SK-N-SH (cell line): ENCODE results near the gene TOX4. TPM values are rescaled to one million over a fixed set of nuclear protein-coding genes. Genes with fewer than 3 reads are reported as not detected.

ENCODE experiments used
- CTCF ChIA-PET: fragments of 300-600, 350-600 bp; formaldehyde crosslinking; extraction: SDS; loops from one replicate; lab custom pipeline; 2021; lab: Yijun Ruan, JAX
- POLR2A ChIA-PET: fragments of 350-600 bp; sonication (Branson Sonifier 250); formaldehyde crosslinking; extraction: SDS; loops from one replicate; lab custom pipeline; 2020; ENCODE audit warnings: antibody characterized with exemption, inconsistent platforms; lab: Yijun Ruan, JAX
- DNase-seq: peaks from one replicate; pipeline ENCODE4 v3.0.0; 2012
- H2AFZ ChIP-seq: fragments of 200-600 bp; sonication (generic); 2 replicates; pipeline ENCODE4 v1.8.1; 2016; ENCODE audit warnings: antibody characterized with exemption, mild to moderate bottlenecking, low read depth
- H3F3A ChIP-seq: fragments of 200-600 bp; sonication (generic); replicated peaks from 2 replicates; pipeline ENCODE3; 2016; ENCODE audit warnings: antibody characterized with exemption, mild to moderate bottlenecking; ENCODE audit not compliant: insufficient read depth
- H3K27ac ChIP-seq, 2 experiments: fragments of 200-500 bp in 1 of 2; fragments of 200-600 bp in 1 of 2; sonication (Bioruptor generic) in 1 of 2; sonication (generic), shearing (Covaris generic) in 1 of 2; 2 replicates each; pipeline versions ENCODE4 v1.5.1 to v1.6.1; 2014 to 2016; ENCODE audit warnings: low read depth in 2 of 2, inconsistent platforms in 1 of 2, low read length in 1 of 2, mild to moderate bottlenecking in 1 of 2, mixed read lengths in 1 of 2
- H3K27me3 ChIP-seq: fragments of 200-600 bp; sonication (generic), shearing (Covaris generic); 2 replicates; pipeline ENCODE4 v1.6.1; 2016; ENCODE audit warnings: mixed run types; ENCODE audit not compliant: insufficient read depth
- H3K36me3 ChIP-seq, 2 experiments: fragments of 200-500 bp in 1 of 2; fragments of 200-600 bp in 1 of 2; sonication (Bioruptor generic) in 1 of 2; sonication (generic) in 1 of 2; replicated peaks in 1 of 2; 2 replicates each; pipeline versions ENCODE3 to v1.5.1; 2014 to 2016; ENCODE audit warnings: low read length in 1 of 2, mild to moderate bottlenecking in 1 of 2; ENCODE audit not compliant: insufficient read depth in 2 of 2, control insufficient read depth in 1 of 2
- H3K4me1 ChIP-seq, 2 experiments: fragments of 200-500 bp in 1 of 2; fragments of 200-600 bp in 1 of 2; sonication (Bioruptor generic) in 1 of 2; sonication (generic), shearing (Covaris generic) in 1 of 2; 2 replicates each; pipeline versions ENCODE4 v1.5.1 to v1.6.1; 2014 to 2016; ENCODE audit warnings: low read depth in 1 of 2, low read length in 1 of 2, mixed run types in 1 of 2; ENCODE audit not compliant: insufficient read depth in 2 of 2, control insufficient read depth in 1 of 2
- H3K4me2 ChIP-seq: fragments of 200-600 bp; sonication (generic), shearing (Covaris generic); 2 replicates; pipeline ENCODE4 v1.6.1; 2017; ENCODE audit warnings: mixed run types
- H3K4me3 ChIP-seq, 2 experiments: fragments of 200-500 bp in 1 of 2; fragments of 200-600 bp in 1 of 2; sonication (Bioruptor generic) in 1 of 2; sonication (generic), shearing (Covaris generic) in 1 of 2; 2 replicates each; pipeline versions ENCODE4 v1.5.1 to v1.8.1; 2014 to 2016; ENCODE audit warnings: low read depth in 2 of 2, inconsistent platforms in 1 of 2, low read length in 1 of 2, mild to moderate bottlenecking in 1 of 2, mixed read lengths in 1 of 2, moderate library complexity in 1 of 2
- H3K79me2 ChIP-seq: fragments of 200-600 bp; sonication (generic); 2 replicates; pipeline ENCODE4 v1.8.1; 2017; ENCODE audit warnings: mild to moderate bottlenecking; ENCODE audit not compliant: insufficient read depth
- H3K9ac ChIP-seq: fragments of 200-600 bp; sonication (generic); 2 replicates; pipeline ENCODE4 v1.6.1; 2017; ENCODE audit warnings: mixed run types
- H3K9me2 ChIP-seq: fragments of 200-600 bp; sonication (generic); 2 replicates; pipeline ENCODE4 v1.6.1; 2017; ENCODE audit warnings: mixed run types
- H3K9me3 ChIP-seq: fragments of 200-600 bp; sonication (generic); 2 replicates; pipeline ENCODE4 v1.6.1; 2017; ENCODE audit warnings: mixed run types, mild to moderate bottlenecking, moderate library complexity
- H4K20me1 ChIP-seq: fragments of 200-600 bp; sonication (generic); 2 replicates; pipeline ENCODE4 v1.6.1; 2017; ENCODE audit warnings: mild to moderate bottlenecking, mixed run types; ENCODE audit not compliant: insufficient read depth
- ELF1 ChIP-seq: IDR thresholded peaks from 2 replicates; pipeline ENCODE4 v1.4.0; 2012
- EZH2phosphoT487 ChIP-seq: fragments of 200-600 bp; sonication (generic); IDR thresholded peaks from 2 replicates; pipeline ENCODE4 v1.6.1; 2017; ENCODE audit warnings: low read depth, mixed run types, mild to moderate bottlenecking, antibody characterized with exemption, moderate library complexity, borderline replicate concordance
- GATA2 ChIP-seq: sonication (generic); formaldehyde crosslinking; IDR thresholded peaks from 2 replicates; pipeline ENCODE4 v1.5.0; 2020; ENCODE audit warnings: mild to moderate bottlenecking, missing genetic modification reagents
- JUND ChIP-seq: IDR thresholded peaks from 2 replicates; pipeline ENCODE4 v1.4.0; 2012
- MXI1 ChIP-seq: IDR thresholded peaks from 2 replicates; pipeline ENCODE4 v1.6.1; 2012; ENCODE audit warnings: mild to moderate bottlenecking, low read depth, low read length, improper control_type of control experiment
- NFIC ChIP-seq: IDR thresholded peaks from 2 replicates; pipeline ENCODE4 v1.4.0; 2012; ENCODE audit warnings: borderline replicate concordance
- POLR2AphosphoS5 ChIP-seq: IDR thresholded peaks from 2 replicates; pipeline ENCODE4 v1.6.1; 2012; ENCODE audit warnings: low read depth, low read length
- RFX5 ChIP-seq: IDR thresholded peaks from 2 replicates; pipeline ENCODE4 v1.6.1; 2012; ENCODE audit warnings: mild to moderate bottlenecking, improper control_type of control experiment, low read length
- SMC3 ChIP-seq: IDR thresholded peaks from 2 replicates; pipeline ENCODE4 v1.6.1; 2012; ENCODE audit warnings: low read depth, low read length, improper control_type of control experiment
- TCF12 ChIP-seq: IDR thresholded peaks from 2 replicates; pipeline ENCODE4 v1.4.0; 2012
- WGBS: methylation state at CpG from one replicate; pipeline ENCODE4 v1.1.6; 2017; ENCODE audit warnings: low lambda C conversion rate; 5-methylcytosine and 5-hydroxymethylcytosine counted together
- polyA plus RNA-seq, 3 experiments: library from polyadenylated mRNA; depleted of rRNA; stranded (reverse); fragments of >200 nt; gene quantifications; 2 replicates each; pipeline ENCODE4 v1.2.3, GENCODE V29; 2012
- TF ChIP-seq, protein P1 (sequence below): IDR thresholded peaks from 2 replicates; pipeline ENCODE4 v1.6.1; 2012; ENCODE audit warnings: mild to moderate bottlenecking, low read depth, low read length, moderate library complexity
- TF ChIP-seq, protein P2 (sequence below): fragments of 150-350 bp; IDR thresholded peaks from 2 replicates; pipeline ENCODE4 v1.6.1; 2017; ENCODE audit warnings: antibody characterized with exemption, low read length, low read depth, borderline replicate concordance

Gene TOX4
- polyA plus RNA-seq, 1 of the 3 experiments (the other 2 are of a cell fraction), result 52.3 TPM

DNA sequence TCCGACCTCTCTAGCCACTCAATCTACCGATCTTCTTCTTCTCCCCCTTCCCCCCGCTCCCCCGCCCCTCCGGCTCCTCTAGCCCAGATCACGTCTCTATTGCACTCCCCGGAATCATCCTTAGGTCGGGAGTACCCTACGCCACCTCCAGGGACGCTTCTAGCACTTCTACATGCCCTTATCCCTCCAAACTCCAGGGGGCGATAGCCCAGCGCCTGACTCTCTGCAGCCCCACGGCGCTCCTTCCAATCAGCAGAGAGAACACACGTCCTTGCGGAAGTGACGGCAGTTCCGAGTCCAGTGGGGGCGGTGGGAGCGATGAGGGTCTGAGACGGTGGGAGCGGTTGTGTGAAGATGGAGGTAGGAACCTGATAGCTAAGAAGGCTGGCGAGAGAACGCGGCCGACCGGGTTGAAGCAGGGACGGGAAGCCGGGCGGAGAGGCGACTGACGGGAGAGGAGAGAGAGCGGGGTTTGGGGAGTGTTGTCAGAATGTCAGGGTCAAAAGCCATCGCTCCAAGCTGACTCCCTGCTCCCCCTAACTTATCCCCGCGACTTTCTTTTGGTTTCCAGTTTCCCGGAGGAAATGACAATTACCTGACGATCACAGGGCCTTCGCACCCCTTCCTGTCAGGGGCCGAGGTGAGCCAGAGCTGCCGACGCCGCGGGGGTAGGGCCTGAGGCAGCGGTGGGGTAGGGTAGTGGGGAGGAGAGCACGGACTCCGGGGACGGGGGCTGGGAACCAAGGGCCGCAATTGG, at the start of gene TOX4, which contains the start of gene RAB2B (continued):
- TF ChIP-seq, protein P1, sequence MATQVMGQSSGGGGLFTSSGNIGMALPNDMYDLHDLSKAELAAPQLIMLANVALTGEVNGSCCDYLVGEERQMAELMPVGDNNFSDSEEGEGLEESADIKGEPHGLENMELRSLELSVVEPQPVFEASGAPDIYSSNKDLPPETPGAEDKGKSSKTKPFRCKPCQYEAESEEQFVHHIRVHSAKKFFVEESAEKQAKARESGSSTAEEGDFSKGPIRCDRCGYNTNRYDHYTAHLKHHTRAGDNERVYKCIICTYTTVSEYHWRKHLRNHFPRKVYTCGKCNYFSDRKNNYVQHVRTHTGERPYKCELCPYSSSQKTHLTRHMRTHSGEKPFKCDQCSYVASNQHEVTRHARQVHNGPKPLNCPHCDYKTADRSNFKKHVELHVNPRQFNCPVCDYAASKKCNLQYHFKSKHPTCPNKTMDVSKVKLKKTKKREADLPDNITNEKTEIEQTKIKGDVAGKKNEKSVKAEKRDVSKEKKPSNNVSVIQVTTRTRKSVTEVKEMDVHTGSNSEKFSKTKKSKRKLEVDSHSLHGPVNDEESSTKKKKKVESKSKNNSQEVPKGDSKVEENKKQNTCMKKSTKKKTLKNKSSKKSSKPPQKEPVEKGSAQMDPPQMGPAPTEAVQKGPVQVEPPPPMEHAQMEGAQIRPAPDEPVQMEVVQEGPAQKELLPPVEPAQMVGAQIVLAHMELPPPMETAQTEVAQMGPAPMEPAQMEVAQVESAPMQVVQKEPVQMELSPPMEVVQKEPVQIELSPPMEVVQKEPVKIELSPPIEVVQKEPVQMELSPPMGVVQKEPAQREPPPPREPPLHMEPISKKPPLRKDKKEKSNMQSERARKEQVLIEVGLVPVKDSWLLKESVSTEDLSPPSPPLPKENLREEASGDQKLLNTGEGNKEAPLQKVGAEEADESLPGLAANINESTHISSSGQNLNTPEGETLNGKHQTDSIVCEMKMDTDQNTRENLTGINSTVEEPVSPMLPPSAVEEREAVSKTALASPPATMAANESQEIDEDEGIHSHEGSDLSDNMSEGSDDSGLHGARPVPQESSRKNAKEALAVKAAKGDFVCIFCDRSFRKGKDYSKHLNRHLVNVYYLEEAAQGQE, result no peak
- TF ChIP-seq EZH2phosphoT487, result no peak
- TF ChIP-seq ELF1, result peak; percentile 86
- peak; percentile 71; the same call in 1 of the 2 replicates for TF ChIP-seq MXI1
- TF ChIP-seq SMC3, result peak; percentile 16; the same call in 1 of the 2 replicates
- peak; percentile 83 for TF ChIP-seq POLR2AphosphoS5
- no peak for TF ChIP-seq JUND
- peak; percentile 30; the same call in 1 of the 2 replicates for TF ChIP-seq TCF12
- TF ChIP-seq, protein P2, sequence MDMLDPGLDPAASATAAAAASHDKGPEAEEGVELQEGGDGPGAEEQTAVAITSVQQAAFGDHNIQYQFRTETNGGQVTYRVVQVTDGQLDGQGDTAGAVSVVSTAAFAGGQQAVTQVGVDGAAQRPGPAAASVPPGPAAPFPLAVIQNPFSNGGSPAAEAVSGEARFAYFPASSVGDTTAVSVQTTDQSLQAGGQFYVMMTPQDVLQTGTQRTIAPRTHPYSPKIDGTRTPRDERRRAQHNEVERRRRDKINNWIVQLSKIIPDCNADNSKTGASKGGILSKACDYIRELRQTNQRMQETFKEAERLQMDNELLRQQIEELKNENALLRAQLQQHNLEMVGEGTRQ, result no peak
- TF ChIP-seq GATA2 (CRISPR knock-in tag), result peak; percentile 59; the same call in 1 of the 2 replicates
- TF ChIP-seq NFIC, result no peak
- peak; percentile 69; the same call in 1 of the 2 replicates for TF ChIP-seq RFX5

DNA sequence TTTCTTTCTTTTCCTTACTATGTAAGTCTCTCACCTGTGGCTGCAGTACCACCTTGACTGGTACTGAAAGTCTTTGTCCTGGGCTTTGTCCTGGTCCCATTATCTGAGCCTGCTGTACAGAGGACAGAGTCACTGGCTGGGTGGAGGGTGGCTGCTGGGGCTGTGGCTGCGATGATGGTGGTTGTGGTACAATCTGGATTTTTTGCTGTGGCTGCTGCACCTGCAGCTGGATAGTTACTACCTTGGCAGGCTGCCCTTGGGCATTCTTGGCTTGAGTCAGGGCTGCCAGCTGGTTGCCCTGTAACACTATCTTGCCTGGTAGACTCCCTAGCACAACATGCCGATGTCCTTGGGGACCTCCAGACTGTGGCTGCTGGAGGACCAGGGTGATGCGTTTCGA, 48.1 kb upstream of the TOX4 start:
- peaks cover 10% of the 10 kb centered on the region; the same call in 1 of the 2 replicates for H4K20me1 ChIP-seq
- H2AFZ ChIP-seq, result no peak overlapping the region
- H3K36me3 ChIP-seq, result peaks cover 45 to 74% of the 10 kb centered on the region in 2 experiments
- no peaks in the 10 kb centered on the region for H3F3A ChIP-seq
- DNase-seq, result no peak
- TF ChIP-seq TCF12 (0 out of 2 replicates have a peak, but pooled peaks have one; percentile 15), NFIC (no peak)
- TF ChIP-seq, all 33 proteins: peak for 1
- Histone ChIP-seq H3K4me2 (no peak overlapping the region), H3K9me3 (no peaks in the 10 kb centered on the region), H3K4me1 (no peaks in the 10 kb centered on the region), H3K27ac (no peak overlapping the region), H3K9ac (no peak overlapping the region), H3K27me3 (no peaks in the 10 kb centered on the region), H3K4me3 (no peak overlapping the region), H3K9me2 (no peaks in the 10 kb centered on the region), H3K79me2 (peaks cover 52% of the 10 kb centered on the region)
- ChIA-PET POLR2A (no interaction called here), CTCF (no interaction called here)
- WGBS, result 96% methylated on average over 4 of the region's 4 CpGs
